Choroid plexus epithelial cell (primary cell): ENCODE measurements around the gene IL17RE.
"Not testable (repeated sequence)": the region's sequence is repeated elsewhere in the genome, so short reads cannot be mapped to it uniquely, and the experiment has no call there.

Experiments
- DNase-seq: peaks from one replicate; pipeline ENCODE4 v3.0.0-alpha.2; 2010; ENCODE audit warnings: low read depth
- H3K4me3 ChIP-seq: 2 replicates; pipeline ENCODE4 v1.5.1; 2011; ENCODE audit warnings: low read depth, mild to moderate bottlenecking, control low read depth, low read length, moderate library complexity
- CTCF ChIP-seq: conservative IDR thresholded peaks from 2 replicates; pipeline ENCODE4 v1.5.1; 2011; ENCODE audit warnings: low read depth, mild to moderate bottlenecking, control low read depth, inconsistent platforms, low read length, moderate library complexity

IL17RE gene

GRCh38 chr3:9902372-9903237 lies at the start of gene IL17RE:
Gene IL17RE, plus strand, starts transcription at chr3:9902848. Its CDS starts 85 bp downstream, at chr3:9902933.
- no peak for TF ChIP-seq CTCF
- H3K4me3 ChIP-seq, result no peak within 1 kb of the TSS
- DNase-seq, result no peak

- DNase-seq, H3K4me3 ChIP-seq: not testable (repeated sequence)
Measured at GRCh38 chr3:9854291-9854940, 48.2 kb upstream of the IL17RE start.

- no peak for DNase-seq
- H3K4me3 ChIP-seq, result no peak overlapping the region
- no peak for TF ChIP-seq CTCF
Measured at GRCh38 chr3:9855594-9855993, 47.1 kb upstream of the IL17RE start.

- no peak overlapping the region for H3K4me3 ChIP-seq
- TF ChIP-seq CTCF, result no peak
- DNase-seq, result no peak
Measured at GRCh38 chr3:9859530-9860025, 43.1 kb upstream of the IL17RE start.

- TF ChIP-seq CTCF, result no peak
- no peak for DNase-seq
- H3K4me3 ChIP-seq, result no peak overlapping the region
Measured at GRCh38 chr3:9861201-9861600, 41.4 kb upstream of the IL17RE start.

GRCh38 chr3:9861626-9862130 lies 41.0 kb upstream of the IL17RE start:
- DNase-seq, result no peak
- no peak for TF ChIP-seq CTCF
- H3K4me3 ChIP-seq, result no peak overlapping the region

GRCh38 chr3:9862391-9863057 lies 40.1 kb upstream of the IL17RE start:
- TF ChIP-seq CTCF, result peak; percentile 48
- DNase-seq, result peak; percentile 65
- H3K4me3 ChIP-seq, result peak overlapping the region; percentile 14
